ENCODE results near the gene MMAA.

The MMAA gene

DNA sequence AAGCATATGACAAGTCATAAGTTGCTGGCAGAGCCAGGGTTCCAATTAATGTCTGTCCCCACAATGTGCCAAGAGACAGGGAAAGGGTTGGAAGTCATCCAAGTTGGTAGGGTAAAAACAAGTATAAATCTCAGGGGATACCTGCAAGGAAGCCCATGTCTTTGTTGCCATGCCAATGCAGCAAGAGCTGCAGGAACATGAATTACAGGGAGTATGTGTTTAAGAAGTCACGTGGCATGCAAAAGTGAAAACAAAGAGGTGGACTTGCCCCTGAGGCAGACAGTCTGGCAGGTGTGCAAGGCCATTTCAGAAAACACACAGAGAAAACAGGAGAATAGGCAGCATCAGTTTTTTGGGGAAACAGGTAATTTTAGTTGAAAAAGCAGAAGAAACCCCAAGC lies 90.2 kb downstream of the MMAA start:
- Histone ChIP-seq H3K4me1 (ENCODE audit: control insufficient read depth, low read length) (no peaks in the 10 kb centered on the region), H3K79me2 (ENCODE audit: control insufficient read depth, low read length) (no peaks in the 10 kb centered on the region), H4K20me1 (ENCODE audit: control insufficient read depth, insufficient read depth, low read depth, low read length) (no peaks in the 10 kb centered on the region), H3K9me2 (replicated peaks; ENCODE audit: control insufficient read depth, low read length) (no peaks in the 10 kb centered on the region), H3K27me3 (ENCODE audit: control insufficient read depth, low read length) (peaks cover under 1% of the 10 kb centered on the region; the same call in 1 of the 2 replicates), H3K27ac (ENCODE audit: low read depth, low read length) (no peak overlapping the region), H3K4me3 (ENCODE audit: low read length) (no peak overlapping the region), H3K9me3 (ENCODE audit: control insufficient read depth, insufficient read depth, low read length) (no peaks in the 10 kb centered on the region), H3K4me2 (ENCODE audit: low read length) (no peak overlapping the region), H3K36me3 (ENCODE audit: control insufficient read depth, low read length) (no peaks in the 10 kb centered on the region), H3F3A (ENCODE audit: control insufficient read depth, insufficient read depth) (no peaks in the 10 kb centered on the region)
- TF ChIP-seq, protein P1, sequence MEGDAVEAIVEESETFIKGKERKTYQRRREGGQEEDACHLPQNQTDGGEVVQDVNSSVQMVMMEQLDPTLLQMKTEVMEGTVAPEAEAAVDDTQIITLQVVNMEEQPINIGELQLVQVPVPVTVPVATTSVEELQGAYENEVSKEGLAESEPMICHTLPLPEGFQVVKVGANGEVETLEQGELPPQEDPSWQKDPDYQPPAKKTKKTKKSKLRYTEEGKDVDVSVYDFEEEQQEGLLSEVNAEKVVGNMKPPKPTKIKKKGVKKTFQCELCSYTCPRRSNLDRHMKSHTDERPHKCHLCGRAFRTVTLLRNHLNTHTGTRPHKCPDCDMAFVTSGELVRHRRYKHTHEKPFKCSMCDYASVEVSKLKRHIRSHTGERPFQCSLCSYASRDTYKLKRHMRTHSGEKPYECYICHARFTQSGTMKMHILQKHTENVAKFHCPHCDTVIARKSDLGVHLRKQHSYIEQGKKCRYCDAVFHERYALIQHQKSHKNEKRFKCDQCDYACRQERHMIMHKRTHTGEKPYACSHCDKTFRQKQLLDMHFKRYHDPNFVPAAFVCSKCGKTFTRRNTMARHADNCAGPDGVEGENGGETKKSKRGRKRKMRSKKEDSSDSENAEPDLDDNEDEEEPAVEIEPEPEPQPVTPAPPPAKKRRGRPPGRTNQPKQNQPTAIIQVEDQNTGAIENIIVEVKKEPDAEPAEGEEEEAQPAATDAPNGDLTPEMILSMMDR (IDR thresholded peaks at IDR 0.05; ENCODE audit: low read depth, low read length, poor library complexity, severe bottlenecking), result no peak
- no peak for TF ChIP-seq EZH2phosphoT487 (IDR thresholded peaks at IDR 0.05; ENCODE audit: borderline replicate concordance, low read length)

All from DOHH2 (cell line).